Stomach (tissue), 9 donors: ENCODE data around the gene CITED4. TPM values are rescaled to one million over a fixed set of nuclear protein-coding genes. Genes with fewer than 3 reads are reported as not detected.

ENCODE experiments used
- DNase-seq, 2 donors: peaks; one replicate each; pipeline versions ENCODE4 v3.0.0 to v3.0.0-alpha.2; 2013 to 2019
- H3K27ac ChIP-seq, 5 donors: fragments of 200-600 bp in 4 of 5; sonication (generic) in 4 of 5; one replicate each; pipeline ENCODE4 v1.5.1; 2013 to 2019; ENCODE audit warnings: mild to moderate bottlenecking in 1 of 5, moderate library complexity in 1 of 5
- H3K27me3 ChIP-seq, 3 donors: fragments of 200-600 bp; sonication (generic); one replicate each; pipeline ENCODE4 v1.5.1; 2017 to 2019; ENCODE audit warnings: mixed run types in 1 of 3
- H3K36me3 ChIP-seq, 4 donors: fragments of 200-600 bp; sonication (generic); 1 replicate in 3 of 4; 2 replicates in 1 of 4; pipeline ENCODE4 v1.5.1; 2016 to 2019
- H3K4me1 ChIP-seq, 4 donors: fragments of 200-600 bp; sonication (generic); one replicate each; pipeline ENCODE4 v1.5.1; 2016 to 2019
- H3K4me3 ChIP-seq, 4 donors: fragments of 200-600 bp; sonication (generic) in 3 of 4; one replicate each; pipeline ENCODE4 v1.5.1; 2016 to 2019; ENCODE audit warnings: mild to moderate bottlenecking in 1 of 4
- H3K9me3 ChIP-seq, 4 donors: fragments of 200-600 bp; sonication (generic); one replicate each; pipeline ENCODE4 v1.5.1; 2016 to 2019
- CTCF ChIP-seq, 7 experiments: fragments of 450-650 bp in 4 of 7; fragments of 200-600 bp in 3 of 7; sonication (generic) in 3 of 7; IDR thresholded peaks; one replicate each; pipeline ENCODE4 v1.5.1; 2016 to 2019; ENCODE audit warnings: antibody characterized with exemption in 7 of 7, control low read depth in 2 of 7, mild to moderate bottlenecking in 1 of 7
- EP300 ChIP-seq: sonication (generic); formaldehyde crosslinking; IDR thresholded peaks from one replicate; pipeline ENCODE4 v1.6.1; 2017; ENCODE audit warnings: antibody characterized with exemption
- POLR2A ChIP-seq, 4 donors: fragments of 450-650 bp; IDR thresholded peaks; one replicate each; pipeline ENCODE4 v1.6.1; 2016; ENCODE audit warnings: antibody characterized with exemption in 4 of 4, control low read depth in 2 of 4, mild to moderate bottlenecking in 1 of 4, moderate library complexity in 1 of 4
- POLR2AphosphoS5 ChIP-seq, 3 donors: sonication (generic); formaldehyde crosslinking; IDR thresholded peaks; one replicate each; pipeline ENCODE4 v1.6.1; 2016; ENCODE audit warnings: antibody characterized with exemption in 3 of 3
- WGBS, 5 donors: extraction: QIAGEN DNeasy Blood & Tissue Kit in 3 of 5; methylation state at CpG; one replicate each; pipeline versions ENCODE4 v1.1.5 to v1.1.7; 2013 to 2018; 5-methylcytosine and 5-hydroxymethylcytosine counted together
- intact Hi-C: fragments of 100-400 bp; cut with DNase I; formaldehyde crosslinking; loops from one replicate; pipeline ENCODE4 v1.15.1; 2023; ENCODE audit warnings: low total_unique reads
- polyA plus RNA-seq, 3 donors: library from polyadenylated mRNA; stranded (reverse); fragments of 200-250 nt; gene quantifications; one replicate each; pipeline ENCODE4 v1.2.3, GENCODE V29; 2013
- total RNA-seq, 5 donors: library from RNA; depleted of rRNA; stranded (reverse); fragments of >200 nt; gene quantifications; one replicate each; pipeline versions ENCODE4 v1.1.0 to v1.2.3, GENCODE V29; 2014 to 2016
- donor health status: healthy with polysubstance abuse.
- donor health status: Bipolar disorder and iron deficiency.
- donor health status: healthy.

Gene CITED4
- total and polyA plus RNA-seq, 8 donors: 2.6 to 152 (median 28.7) TPM

GRCh38 chr1:40860706-40861223 lies 1.4 kb downstream of the CITED4 start:
- H3K36me3 ChIP-seq: no peaks in the 10 kb centered on the region
- peaks cover 25 to 43% (median 37%) of the 10 kb centered on the region in 4 donors for H3K4me1 ChIP-seq
- H3K4me3 ChIP-seq: peak overlapping the region; percentile 73 to 80 (median 76)
- intact Hi-C loops: no loop called here
- whole genome bisulfite sequencing, 5 donors: 22 to 36% (median 23%) methylated on average over 10 of the region's 10 CpGs
- H3K9me3 ChIP-seq: no peaks in the 10 kb centered on the region
- no peak for DNase-seq
- no peaks in the 10 kb centered on the region for H3K27me3 ChIP-seq
- H3K27ac ChIP-seq: peak overlapping the region; percentile 61 to 93 (median 77)
- TF ChIP-seq EP300 (no peak), CTCF (IDR thresholded peaks at IDR 0.05) (no peak), POLR2AphosphoS5 (IDR thresholded peaks at IDR 0.05) (no peak), POLR2A (IDR thresholded peaks at IDR 0.05) (no peak)

- 78 to 94% (median 89%) methylated on average over 4 of the region's 4 CpGs for WGBS, 5 donors
Observed at GRCh38 chr1:40858856-40859416, 3.2 kb downstream of the CITED4 start.

GRCh38 chr1:40857737-40858136 lies 4.4 kb downstream of the CITED4 start:
- H3K9me3 ChIP-seq: no peaks in the 10 kb centered on the region
- TF ChIP-seq POLR2AphosphoS5 (IDR thresholded peaks at IDR 0.05) (no peak), EP300 (no peak), CTCF (IDR thresholded peaks at IDR 0.05) (no peak), POLR2A (IDR thresholded peaks at IDR 0.05) (no peak)
- H3K36me3 ChIP-seq: no peaks in the 10 kb centered on the region
- 75 to 94% (median 84%) methylated on average over 2 of the region's 2 CpGs for WGBS, 5 donors
- H3K27ac ChIP-seq: no peak overlapping the region
- peaks cover 13 to 25% (median 18%) of the 10 kb centered on the region in 4 donors for H3K4me1 ChIP-seq
- no peak overlapping the region for H3K4me3 ChIP-seq
- no peak for DNase-seq
- H3K27me3 ChIP-seq: no peaks in the 10 kb centered on the region
- intact Hi-C loops: no loop called here

More at GRCh38 chr1:40858856-40859416, 3.2 kb downstream of the CITED4 start:
- TF ChIP-seq POLR2AphosphoS5 (IDR thresholded peaks at IDR 0.05): no peak
- no peak for TF ChIP-seq CTCF (IDR thresholded peaks at IDR 0.05)
- TF ChIP-seq POLR2A (IDR thresholded peaks at IDR 0.05): no peak
- TF ChIP-seq EP300: no peak
- Histone ChIP-seq H3K27ac (peak overlapping the region in 1 of 5 donors; percentile 54), H3K27me3 (no peaks in the 10 kb centered on the region), H3K36me3 (no peaks in the 10 kb centered on the region), H3K4me1 (peaks cover 25 to 32% (median 29%) of the 10 kb centered on the region in 4 donors), H3K9me3 (no peaks in the 10 kb centered on the region), H3K4me3 (no peak overlapping the region)
- no peak for DNase-seq
- intact Hi-C loops: no loop called here

- WGBS, 5 donors: 86 to 94% (median 90%) methylated on average over 9 of the region's 9 CpGs
- H3K27me3 ChIP-seq: no peaks in the 10 kb centered on the region
- intact Hi-C loops: no loop called here
Observed at GRCh38 chr1:40856656-40857302, 5.4 kb downstream of the CITED4 start.

More at GRCh38 chr1:40856656-40857302, 5.4 kb downstream of the CITED4 start:
- no peak for DNase-seq
- no peak overlapping the region for H3K27ac ChIP-seq
- no peak for TF ChIP-seq CTCF (IDR thresholded peaks at IDR 0.05)
- TF ChIP-seq POLR2AphosphoS5 (IDR thresholded peaks at IDR 0.05): no peak
- TF ChIP-seq POLR2A (IDR thresholded peaks at IDR 0.05): no peak
- TF ChIP-seq EP300: no peak
- H3K4me1 ChIP-seq: peaks cover 10 to 21% (median 13%) of the 10 kb centered on the region in 4 donors
- H3K36me3 ChIP-seq: no peaks in the 10 kb centered on the region
- no peak overlapping the region for H3K4me3 ChIP-seq
- H3K9me3 ChIP-seq: no peaks in the 10 kb centered on the region
